SK-N-SH treated with all-trans-retinoic acid at 6 μM for 48 hours (cell line): Measurements from ENCODE around the gene CHP2.

Source experiments
- ATAC-seq: fragments of 200-7000 bp; cut with Tn5 transposase; 3 replicates; pipeline ENCODE4 v1.9.1; 2020; ENCODE audit warnings: mild to moderate bottlenecking, moderate library complexity
- BACH2 ChIP-seq: fragments of 250-450 bp; sonication (Bioruptor Pico); IDR thresholded peaks from 2 replicates; pipeline ENCODE4 v1.9.0; 2021; ENCODE audit warnings: mild to moderate bottlenecking, borderline replicate concordance
- CSDC2 ChIP-seq: fragments of 250-450 bp; sonication (Bioruptor Pico); IDR thresholded peaks from 2 replicates; pipeline ENCODE4 v1.5.0; 2020; ENCODE audit warnings: mild to moderate bottlenecking, moderate library complexity
- ISL1 ChIP-seq: fragments of 250-450 bp; sonication (Bioruptor Pico); IDR thresholded peaks from 2 replicates; pipeline ENCODE4 v2.1.2; 2022; ENCODE audit warnings: mild to moderate bottlenecking, moderate library complexity
- OSR1 ChIP-seq: fragments of 250-450 bp; sonication (Bioruptor Pico); IDR thresholded peaks from 2 replicates; pipeline ENCODE4 v1.8.0; 2022; ENCODE audit warnings: moderate library complexity, mild to moderate bottlenecking, inconsistent platforms
- PPARA ChIP-seq: fragments of 250-450 bp; sonication (Bioruptor Pico); IDR thresholded peaks from 2 replicates; pipeline ENCODE4 v1.5.0; 2020; ENCODE audit warnings: mild to moderate bottlenecking, borderline replicate concordance
- RARB ChIP-seq: fragments of 250-450 bp; sonication (Bioruptor Pico); IDR thresholded peaks from 2 replicates; pipeline ENCODE4 v1.8.0; 2021; ENCODE audit warnings: mild to moderate bottlenecking, moderate library complexity
- SNAI2 ChIP-seq: fragments of 250-450 bp; sonication (Bioruptor Pico); IDR thresholded peaks from 2 replicates; pipeline ENCODE4 v1.5.0; 2020; ENCODE audit warnings: mild to moderate bottlenecking, moderate library complexity
- TCF4 ChIP-seq: fragments of 250-450 bp; sonication (Bioruptor Pico); IDR thresholded peaks from 2 replicates; pipeline ENCODE4 v1.8.0; 2021; ENCODE audit warnings: mild to moderate bottlenecking, moderate library complexity, borderline replicate concordance
- TOX ChIP-seq: fragments of 250-450 bp; sonication (Bioruptor Pico); IDR thresholded peaks from 2 replicates; pipeline ENCODE4 v1.8.0; 2021; ENCODE audit warnings: mild to moderate bottlenecking, moderate library complexity, borderline replicate concordance
- ZC3H10 ChIP-seq: fragments of 250-450 bp; sonication (Bioruptor Pico); IDR thresholded peaks from 2 replicates; pipeline ENCODE4 v1.5.1; 2021; ENCODE audit warnings: mild to moderate bottlenecking, moderate library complexity
- ZFP3 ChIP-seq: fragments of 250-450 bp; sonication (Bioruptor Pico); IDR thresholded peaks from 2 replicates; pipeline ENCODE4 v1.5.0; 2020; ENCODE audit warnings: mild to moderate bottlenecking, moderate library complexity
- ZFP30 ChIP-seq: fragments of 450-650 bp; formaldehyde crosslinking; IDR thresholded peaks from 2 replicates; pipeline ENCODE4 v1.5.0; 2022; ENCODE audit warnings: mild to moderate bottlenecking, moderate library complexity
- ZNF565 ChIP-seq: fragments of 450-650 bp; formaldehyde crosslinking; conservative IDR thresholded peaks from 2 replicates; pipeline ENCODE4 v1.5.0; 2020; ENCODE audit warnings: low read depth, mild to moderate bottlenecking, moderate library complexity
- ZNF70 ChIP-seq: fragments of 450-650 bp; formaldehyde crosslinking; IDR thresholded peaks from 2 replicates; pipeline ENCODE4 v1.5.0; 2020; ENCODE audit warnings: mild to moderate bottlenecking, moderate library complexity
- ZNF8 ChIP-seq: fragments of 450-650 bp; formaldehyde crosslinking; IDR thresholded peaks from 2 replicates; pipeline ENCODE4 v1.5.0; 2020; ENCODE audit warnings: mild to moderate bottlenecking, moderate library complexity
- TF ChIP-seq, protein P1 (sequence below): fragments of 250-450 bp; sonication (Bioruptor Pico); IDR thresholded peaks from 2 replicates; pipeline ENCODE4 v1.8.0; 2021; ENCODE audit warnings: low read depth, mild to moderate bottlenecking, moderate library complexity, borderline replicate concordance
- TF ChIP-seq, protein P2 (sequence below): fragments of 250-450 bp; sonication (Bioruptor Pico); IDR thresholded peaks from 2 replicates; pipeline ENCODE4 v1.5.0; 2020; ENCODE audit warnings: mild to moderate bottlenecking, moderate library complexity
- TF ChIP-seq, protein P3 (sequence below): fragments of 250-450 bp; sonication (Bioruptor Pico); IDR thresholded peaks from 2 replicates; pipeline ENCODE4 v1.5.1; 2021; ENCODE audit warnings: mild to moderate bottlenecking, moderate library complexity
- TF ChIP-seq, protein P4 (sequence below): fragments of 250-450 bp; sonication (Bioruptor Pico); IDR thresholded peaks from 2 replicates; pipeline ENCODE4 v1.5.1; 2020; ENCODE audit warnings: low read depth, mild to moderate bottlenecking, moderate library complexity
- TF ChIP-seq, protein P5 (sequence below): fragments of 250-450 bp; sonication (Bioruptor Pico); IDR thresholded peaks from 2 replicates; pipeline ENCODE4 v1.8.0; 2020; ENCODE audit warnings: mild to moderate bottlenecking, moderate library complexity, borderline replicate concordance

CHP2 gene

DNA sequence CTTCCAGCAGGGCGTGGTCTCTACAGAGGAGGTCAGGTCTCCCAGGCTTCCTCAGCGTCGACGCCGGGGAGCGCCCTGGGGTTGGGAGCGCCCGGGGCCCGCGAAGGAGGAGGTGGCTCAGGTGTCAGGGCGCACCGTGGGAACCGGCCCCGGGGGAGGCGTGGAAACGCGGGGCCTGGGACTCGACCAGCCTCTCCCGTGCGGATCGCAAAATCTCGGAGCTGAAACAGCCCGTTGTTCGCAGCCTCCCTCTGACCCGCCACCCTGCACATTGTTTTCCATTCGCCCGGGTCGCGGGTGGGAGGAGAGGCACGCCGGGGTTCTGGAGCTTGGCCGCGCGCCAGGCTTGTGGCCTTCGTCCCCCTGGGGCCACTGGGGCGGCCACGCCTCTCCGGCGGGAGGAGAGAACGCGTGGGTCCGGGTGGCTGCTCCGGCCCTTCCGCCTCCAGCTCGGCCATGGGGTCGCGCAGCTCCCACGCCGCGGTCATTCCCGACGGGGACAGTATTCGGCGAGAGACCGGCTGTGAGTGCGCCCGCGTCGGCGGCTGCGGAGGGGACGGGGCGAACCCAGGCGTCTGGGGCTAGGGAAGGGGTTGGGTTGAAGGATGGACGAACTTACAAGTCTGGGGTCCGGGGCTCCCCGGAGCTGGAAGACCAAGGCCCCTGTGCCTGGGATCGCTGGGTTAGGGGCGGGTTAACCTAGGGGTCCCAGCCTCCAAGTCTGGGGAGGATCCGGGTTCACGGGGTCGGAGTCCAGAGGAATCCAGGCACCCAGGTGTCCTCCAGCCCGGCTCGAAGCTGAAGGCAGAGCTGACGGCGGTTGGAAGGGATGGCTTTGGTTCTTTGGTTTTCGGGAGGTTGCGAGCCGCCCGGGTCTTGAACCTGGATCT is at the start of gene CHP2:
Gene CHP2 (plus strand): TSS at position 433 of the 890 bp plus-strand sequence. CDS start 24 bp downstream, at position 457.
- no peak; the same call in 2 of the 3 replicates for ATAC-seq
- TF ChIP-seq, protein P1, sequence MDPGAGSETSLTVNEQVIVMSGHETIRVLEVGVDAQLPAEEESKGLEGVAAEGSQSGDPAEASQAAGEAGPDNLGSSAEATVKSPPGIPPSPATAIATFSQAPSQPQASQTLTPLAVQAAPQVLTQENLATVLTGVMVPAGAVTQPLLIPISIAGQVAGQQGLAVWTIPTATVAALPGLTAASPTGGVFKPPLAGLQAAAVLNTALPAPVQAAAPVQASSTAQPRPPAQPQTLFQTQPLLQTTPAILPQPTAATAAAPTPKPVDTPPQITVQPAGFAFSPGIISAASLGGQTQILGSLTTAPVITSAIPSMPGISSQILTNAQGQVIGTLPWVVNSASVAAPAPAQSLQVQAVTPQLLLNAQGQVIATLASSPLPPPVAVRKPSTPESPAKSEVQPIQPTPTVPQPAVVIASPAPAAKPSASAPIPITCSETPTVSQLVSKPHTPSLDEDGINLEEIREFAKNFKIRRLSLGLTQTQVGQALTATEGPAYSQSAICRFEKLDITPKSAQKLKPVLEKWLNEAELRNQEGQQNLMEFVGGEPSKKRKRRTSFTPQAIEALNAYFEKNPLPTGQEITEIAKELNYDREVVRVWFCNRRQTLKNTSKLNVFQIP (CRISPR knock-in tag) = no peak
- TF ChIP-seq ZNF8 = no peak
- TF ChIP-seq, protein P2, sequence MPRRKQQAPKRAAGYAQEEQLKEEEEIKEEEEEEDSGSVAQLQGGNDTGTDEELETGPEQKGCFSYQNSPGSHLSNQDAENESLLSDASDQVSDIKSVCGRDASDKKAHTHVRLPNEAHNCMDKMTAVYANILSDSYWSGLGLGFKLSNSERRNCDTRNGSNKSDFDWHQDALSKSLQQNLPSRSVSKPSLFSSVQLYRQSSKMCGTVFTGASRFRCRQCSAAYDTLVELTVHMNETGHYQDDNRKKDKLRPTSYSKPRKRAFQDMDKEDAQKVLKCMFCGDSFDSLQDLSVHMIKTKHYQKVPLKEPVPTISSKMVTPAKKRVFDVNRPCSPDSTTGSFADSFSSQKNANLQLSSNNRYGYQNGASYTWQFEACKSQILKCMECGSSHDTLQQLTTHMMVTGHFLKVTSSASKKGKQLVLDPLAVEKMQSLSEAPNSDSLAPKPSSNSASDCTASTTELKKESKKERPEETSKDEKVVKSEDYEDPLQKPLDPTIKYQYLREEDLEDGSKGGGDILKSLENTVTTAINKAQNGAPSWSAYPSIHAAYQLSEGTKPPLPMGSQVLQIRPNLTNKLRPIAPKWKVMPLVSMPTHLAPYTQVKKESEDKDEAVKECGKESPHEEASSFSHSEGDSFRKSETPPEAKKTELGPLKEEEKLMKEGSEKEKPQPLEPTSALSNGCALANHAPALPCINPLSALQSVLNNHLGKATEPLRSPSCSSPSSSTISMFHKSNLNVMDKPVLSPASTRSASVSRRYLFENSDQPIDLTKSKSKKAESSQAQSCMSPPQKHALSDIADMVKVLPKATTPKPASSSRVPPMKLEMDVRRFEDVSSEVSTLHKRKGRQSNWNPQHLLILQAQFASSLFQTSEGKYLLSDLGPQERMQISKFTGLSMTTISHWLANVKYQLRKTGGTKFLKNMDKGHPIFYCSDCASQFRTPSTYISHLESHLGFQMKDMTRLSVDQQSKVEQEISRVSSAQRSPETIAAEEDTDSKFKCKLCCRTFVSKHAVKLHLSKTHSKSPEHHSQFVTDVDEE (CRISPR knock-in tag) = no peak
- no peak for TF ChIP-seq TOX
- TF ChIP-seq, protein P3, sequence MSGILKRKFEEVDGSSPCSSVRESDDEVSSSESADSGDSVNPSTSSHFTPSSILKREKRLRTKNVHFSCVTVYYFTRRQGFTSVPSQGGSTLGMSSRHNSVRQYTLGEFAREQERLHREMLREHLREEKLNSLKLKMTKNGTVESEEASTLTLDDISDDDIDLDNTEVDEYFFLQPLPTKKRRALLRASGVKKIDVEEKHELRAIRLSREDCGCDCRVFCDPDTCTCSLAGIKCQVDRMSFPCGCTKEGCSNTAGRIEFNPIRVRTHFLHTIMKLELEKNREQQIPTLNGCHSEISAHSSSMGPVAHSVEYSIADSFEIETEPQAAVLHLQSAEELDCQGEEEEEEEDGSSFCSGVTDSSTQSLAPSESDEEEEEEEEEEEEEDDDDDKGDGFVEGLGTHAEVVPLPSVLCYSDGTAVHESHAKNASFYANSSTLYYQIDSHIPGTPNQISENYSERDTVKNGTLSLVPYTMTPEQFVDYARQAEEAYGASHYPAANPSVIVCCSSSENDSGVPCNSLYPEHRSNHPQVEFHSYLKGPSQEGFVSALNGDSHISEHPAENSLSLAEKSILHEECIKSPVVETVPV (CRISPR knock-in tag) = no peak
- TF ChIP-seq TCF4 = no peak
- no peak for TF ChIP-seq SNAI2
- TF ChIP-seq ZC3H10 (CRISPR knock-in tag) = no peak
- TF ChIP-seq ZNF565 = no peak
- no peak for TF ChIP-seq BACH2
- TF ChIP-seq OSR1 (CRISPR knock-in tag) = no peak
- TF ChIP-seq, protein P4, sequence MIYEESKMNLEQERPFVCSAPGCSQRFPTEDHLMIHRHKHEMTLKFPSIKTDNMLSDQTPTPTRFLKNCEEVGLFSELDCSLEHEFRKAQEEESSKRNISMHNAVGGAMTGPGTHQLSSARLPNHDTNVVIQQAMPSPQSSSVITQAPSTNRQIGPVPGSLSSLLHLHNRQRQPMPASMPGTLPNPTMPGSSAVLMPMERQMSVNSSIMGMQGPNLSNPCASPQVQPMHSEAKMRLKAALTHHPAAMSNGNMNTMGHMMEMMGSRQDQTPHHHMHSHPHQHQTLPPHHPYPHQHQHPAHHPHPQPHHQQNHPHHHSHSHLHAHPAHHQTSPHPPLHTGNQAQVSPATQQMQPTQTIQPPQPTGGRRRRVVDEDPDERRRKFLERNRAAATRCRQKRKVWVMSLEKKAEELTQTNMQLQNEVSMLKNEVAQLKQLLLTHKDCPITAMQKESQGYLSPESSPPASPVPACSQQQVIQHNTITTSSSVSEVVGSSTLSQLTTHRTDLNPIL = no peak
- TF ChIP-seq PPARA (CRISPR knock-in tag) = no peak
- no peak for TF ChIP-seq ISL1
- TF ChIP-seq, protein P5, sequence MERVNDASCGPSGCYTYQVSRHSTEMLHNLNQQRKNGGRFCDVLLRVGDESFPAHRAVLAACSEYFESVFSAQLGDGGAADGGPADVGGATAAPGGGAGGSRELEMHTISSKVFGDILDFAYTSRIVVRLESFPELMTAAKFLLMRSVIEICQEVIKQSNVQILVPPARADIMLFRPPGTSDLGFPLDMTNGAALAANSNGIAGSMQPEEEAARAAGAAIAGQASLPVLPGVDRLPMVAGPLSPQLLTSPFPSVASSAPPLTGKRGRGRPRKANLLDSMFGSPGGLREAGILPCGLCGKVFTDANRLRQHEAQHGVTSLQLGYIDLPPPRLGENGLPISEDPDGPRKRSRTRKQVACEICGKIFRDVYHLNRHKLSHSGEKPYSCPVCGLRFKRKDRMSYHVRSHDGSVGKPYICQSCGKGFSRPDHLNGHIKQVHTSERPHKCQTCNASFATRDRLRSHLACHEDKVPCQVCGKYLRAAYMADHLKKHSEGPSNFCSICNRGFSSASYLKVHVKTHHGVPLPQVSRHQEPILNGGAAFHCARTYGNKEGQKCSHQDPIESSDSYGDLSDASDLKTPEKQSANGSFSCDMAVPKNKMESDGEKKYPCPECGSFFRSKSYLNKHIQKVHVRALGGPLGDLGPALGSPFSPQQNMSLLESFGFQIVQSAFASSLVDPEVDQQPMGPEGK (CRISPR knock-in tag) = no peak
- TF ChIP-seq RARB (CRISPR knock-in tag) = no peak
- no peak for TF ChIP-seq ZNF70
- TF ChIP-seq CSDC2 = no peak
- TF ChIP-seq ZFP30 (CRISPR knock-in tag) = no peak

DNA sequence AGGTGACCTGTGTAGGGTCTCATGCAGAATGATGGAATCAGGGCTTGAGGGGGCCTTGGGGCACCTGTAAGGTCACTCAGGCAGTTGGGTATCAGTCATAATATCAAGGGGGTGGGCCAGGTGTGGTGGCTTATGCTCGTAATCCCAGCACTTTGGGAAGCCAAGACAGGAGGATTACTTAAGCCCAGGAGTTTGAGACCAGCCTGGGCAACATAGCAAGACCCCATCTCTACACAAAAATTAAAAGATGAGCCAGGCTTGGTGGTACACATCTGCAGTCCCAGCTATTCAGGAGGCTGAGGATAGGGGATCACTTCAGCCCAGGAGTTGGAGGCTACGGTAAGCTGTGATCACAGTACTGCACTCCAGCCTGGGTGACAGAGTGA is 49.3 kb upstream of the CHP2 start:
- no peak for ATAC-seq
- TF ChIP-seq ZNF8 = no peak

DNA sequence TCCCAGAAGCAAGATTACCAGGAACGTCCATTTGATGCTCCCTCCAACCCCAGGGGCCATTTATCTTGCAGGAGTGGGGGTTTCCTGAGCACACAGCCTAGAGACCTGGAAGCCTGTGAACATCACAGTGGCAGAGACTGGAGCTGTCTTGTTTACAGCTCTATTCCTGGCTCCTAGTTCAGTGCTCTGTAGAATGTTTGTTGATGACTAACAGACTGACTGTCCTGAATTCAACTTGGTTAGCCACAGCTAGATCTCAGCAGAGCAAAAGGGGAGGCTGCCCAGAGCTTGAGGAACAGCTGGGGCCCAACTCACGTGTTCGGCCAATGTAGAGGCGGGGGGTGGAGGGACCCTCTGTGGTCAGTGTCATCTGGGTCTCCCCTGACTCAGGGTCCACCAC is 48.4 kb upstream of the CHP2 start:
- TF ChIP-seq ZFP3 = no peak
- TF ChIP-seq, protein P1 (CRISPR knock-in tag) = no peak
- TF ChIP-seq ZC3H10 (CRISPR knock-in tag) = no peak
- ATAC-seq = no peak
